Omental fat pad (tissue), 4 donors: ENCODE measurements around the gene ENTHD1. TPM values are rescaled to one million over a fixed set of nuclear protein-coding genes. Genes with fewer than 3 reads are reported as not detected.
"Not testable (repeated sequence)": the region's sequence is repeated elsewhere in the genome, so short reads cannot be mapped to it uniquely, and the experiment has no call there.

Source experiments
- ATAC-seq: fragments of 150-250 bp; one replicate; pipeline ENCODE4 v1.9.1; 2016; ENCODE audit warnings: mild to moderate bottlenecking, moderate library complexity; ENCODE audit not compliant: low FRiP score
- DNase-seq: peaks from one replicate; pipeline ENCODE4 v3.0.0-alpha.2; 2019; ENCODE audit warnings: low spot score
- CTCF ChIP-seq, 3 donors: fragments of 450-650 bp; IDR thresholded peaks; one replicate each; pipeline ENCODE4 v1.5.1; 2016 to 2017; ENCODE audit warnings: antibody characterized with exemption in 3 of 3, mild to moderate bottlenecking in 3 of 3, moderate library complexity in 2 of 3
- total RNA-seq, 4 donors: library from RNA; depleted of rRNA; stranded (reverse); fragments of >200 nt; gene quantifications; one replicate each; pipeline ENCODE4 v1.1.0, GENCODE V29; 2016

Gene ENTHD1
- total RNA-seq, 4 donors from 2014 or later: not detected

GRCh38 chr22:39847477-39847876 is 46.1 kb downstream of the ENTHD1 start:
- no peak for TF ChIP-seq CTCF (IDR thresholded peaks at IDR 0.05)
- DNase-seq (no peak), ATAC-seq (no peak)

DNA sequence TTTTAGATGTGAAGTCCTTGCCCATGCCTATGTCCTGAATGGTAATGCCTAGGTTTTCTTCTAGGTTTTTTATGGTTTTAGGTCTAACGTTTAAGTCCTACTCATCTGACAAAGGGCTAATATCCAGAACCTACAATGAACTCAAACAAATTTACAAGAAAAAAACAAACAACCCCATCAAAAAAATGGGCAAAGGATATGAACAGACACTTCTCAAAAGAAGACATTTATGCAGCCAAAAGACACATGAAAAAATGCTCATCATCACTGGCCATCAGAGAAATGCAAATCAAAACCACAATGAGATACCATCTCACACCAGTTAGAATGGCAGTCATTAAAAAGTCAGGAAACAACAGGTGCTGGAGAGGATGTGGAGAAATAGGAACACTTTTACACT is 47.0 kb downstream of the ENTHD1 start:
- not testable (repeated sequence) for DNase-seq

DNA sequence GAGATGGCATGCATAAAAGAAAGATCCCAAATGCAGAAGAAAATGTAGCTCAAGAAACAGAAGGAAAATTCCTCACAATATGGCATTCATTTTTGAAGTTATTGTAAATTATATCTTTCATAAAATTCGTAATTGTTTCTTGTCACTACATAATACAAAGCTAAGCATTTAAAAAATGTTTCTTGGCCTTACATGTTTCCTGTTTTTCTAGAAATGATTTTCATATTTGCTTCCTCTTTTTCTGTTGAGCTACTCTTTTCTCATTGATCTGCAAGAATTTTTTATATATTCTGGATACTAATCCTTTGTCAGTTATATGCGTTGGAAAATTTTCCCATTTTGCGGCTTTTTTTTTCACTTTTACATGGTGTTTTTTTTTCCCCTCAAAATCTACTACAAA is 48.0 kb downstream of the ENTHD1 start:
- TF ChIP-seq CTCF (IDR thresholded peaks at IDR 0.05): no peak
- ATAC-seq (no peak), DNase-seq (no peak)

More for the DNA sequence above, 47.0 kb downstream of the ENTHD1 start:
- not testable (repeated sequence) for ATAC-seq

DNA sequence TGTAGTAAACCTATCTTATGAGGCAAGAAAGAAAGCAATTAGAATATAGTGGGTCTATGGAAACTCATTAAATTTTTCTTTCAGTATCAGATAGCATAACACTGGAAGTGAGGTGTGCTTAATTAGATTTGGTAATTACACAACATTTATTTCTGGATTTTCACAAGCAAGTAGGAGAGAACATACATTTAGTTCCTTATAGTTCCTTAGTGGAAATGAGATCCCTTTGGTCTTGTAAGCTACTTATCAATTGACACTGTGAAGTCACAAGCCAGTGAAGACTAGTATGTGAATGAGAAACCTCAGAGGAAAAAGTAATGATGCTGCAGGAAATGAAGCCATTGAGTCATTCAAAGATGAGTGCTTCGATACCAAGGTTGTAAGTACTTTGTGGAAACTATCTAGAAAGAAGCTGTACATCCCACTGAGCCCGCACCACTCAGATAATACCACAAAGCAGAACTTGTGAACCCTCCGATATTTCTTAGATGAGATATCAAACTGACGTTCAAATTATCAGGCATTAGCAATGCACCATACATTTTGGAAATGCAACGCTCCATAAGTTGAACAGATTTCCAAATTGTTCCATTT is 53.5 kb downstream of the ENTHD1 start:
- TF ChIP-seq CTCF (IDR thresholded peaks at IDR 0.05): no peak
- no peak for DNase-seq
- no peak for ATAC-seq

DNA sequence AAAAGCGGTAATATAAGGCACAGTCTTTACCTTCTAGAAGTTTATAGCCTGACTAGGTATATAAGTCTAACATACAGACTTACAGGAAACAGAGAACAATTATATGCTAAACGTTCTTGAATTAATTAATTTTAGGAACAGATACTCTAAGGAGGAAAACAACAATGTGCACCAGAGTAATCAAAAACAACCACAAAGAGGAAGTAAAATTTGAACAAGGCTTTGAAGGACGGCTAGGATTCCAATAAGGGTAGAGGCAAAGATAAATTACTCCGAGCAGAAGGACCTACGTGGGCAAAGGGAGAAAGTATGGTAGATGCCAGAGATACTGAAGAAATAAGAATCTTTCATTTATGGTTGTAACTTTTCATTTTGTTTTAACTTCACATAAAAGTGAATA is 54.4 kb downstream of the ENTHD1 start:
- TF ChIP-seq CTCF (IDR thresholded peaks at IDR 0.05): no peak
- DNase-seq (no peak), ATAC-seq (no peak)

DNA sequence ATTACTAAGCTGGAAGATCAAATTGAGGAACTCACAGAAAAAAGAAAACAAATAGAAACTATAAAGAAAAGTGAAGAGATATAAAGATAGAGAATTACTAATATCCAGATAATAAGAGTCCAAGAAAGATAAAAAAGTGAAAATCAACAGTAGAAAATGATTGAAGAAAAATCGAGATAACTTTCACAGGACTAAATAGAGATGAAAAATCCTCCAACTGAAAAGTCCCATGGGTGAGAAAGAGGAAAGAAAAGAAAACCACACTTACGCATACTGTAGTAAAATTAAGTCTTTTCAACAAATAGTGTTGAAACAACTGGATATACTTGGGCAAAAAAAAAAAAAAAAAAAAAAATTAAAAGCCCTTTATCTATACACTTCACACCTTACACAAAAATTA is 60.0 kb downstream of the ENTHD1 start:
- no peak for TF ChIP-seq CTCF (IDR thresholded peaks at IDR 0.05)
- DNase-seq (no peak), ATAC-seq (no peak)

GRCh38 chr22:39833093-39833492 is 60.5 kb downstream of the ENTHD1 start:
- no peak for ATAC-seq
- no peak for DNase-seq
- no peak for TF ChIP-seq CTCF (IDR thresholded peaks at IDR 0.05)
